Activated naive CD4-positive, alpha-beta T cell treated with anti-CD3 and anti-CD28 coated beads, Interleukin-2, amount 50 U/mL, for 16 hours (primary cell): ENCODE results near the gene SFRP2.

Experiments used
- DNase-seq: peaks from one replicate; pipeline ENCODE4 v3.0.0-alpha.2; 2020

The SFRP2 gene

GRCh38 chr4:153766758-153767157 lies 22.1 kb downstream of the SFRP2 start:
- no peak for DNase-seq

- no peak for DNase-seq
These were observed 23.0 kb downstream of the SFRP2 start for GRCh38 chr4:153765894-153766293.

- no peak for DNase-seq
These were observed 24.1 kb downstream of the SFRP2 start for GRCh38 chr4:153764601-153765368.

GRCh38 chr4:153763404-153763803 lies 25.5 kb downstream of the SFRP2 start:
- DNase-seq, result no peak

- DNase-seq, result peak; percentile 42
These were observed 29.2 kb downstream of the SFRP2 start, which contains the start of gene RNF175 for GRCh38 chr4:153759407-153760316. Gene RNF175 (minus strand): TSS chr4:153760024. CDS start chr4:153759862, 162 bp downstream.

GRCh38 chr4:153758688-153759406 lies 30.0 kb downstream of the SFRP2 start:
- DNase-seq, result peak; percentile 17

- no peak for DNase-seq
These were observed 30.7 kb downstream of the SFRP2 start for GRCh38 chr4:153758136-153758535.

- DNase-seq, result no peak
These were observed 31.5 kb downstream of the SFRP2 start for GRCh38 chr4:153757407-153757806.

- no peak for DNase-seq
These were observed 33.7 kb downstream of the SFRP2 start for GRCh38 chr4:153755186-153755585.

- peak; percentile 62 for DNase-seq
These were observed 38.6 kb downstream of the SFRP2 start for GRCh38 chr4:153750197-153750817.

GRCh38 chr4:153748378-153748777 lies 40.5 kb downstream of the SFRP2 start:
- DNase-seq, result no peak

GRCh38 chr4:153747406-153747955 lies 41.4 kb downstream of the SFRP2 start:
- no peak for DNase-seq

GRCh38 chr4:153745651-153746050 lies 43.2 kb downstream of the SFRP2 start:
- no peak for DNase-seq

GRCh38 chr4:153741541-153741940 lies 47.3 kb downstream of the SFRP2 start:
- DNase-seq, result no peak

- DNase-seq, result no peak
These were observed 52.9 kb downstream of the SFRP2 start for GRCh38 chr4:153735906-153736461.

- no peak for DNase-seq
These were observed 55.0 kb downstream of the SFRP2 start for GRCh38 chr4:153733751-153734448.

GRCh38 chr4:153731239-153731638 lies 57.6 kb downstream of the SFRP2 start:
- no peak for DNase-seq
